ENCODE measurements around the gene CELF4.

- no peak for TF ChIP-seq CTCF (IDR thresholded peaks at IDR 0.05; ENCODE audit: insufficient read depth, low read length, poor library complexity, severe bottlenecking)
- no peak for TF ChIP-seq EZH2phosphoT487 (conservative IDR thresholded peaks at IDR 0.05; ENCODE audit: low read length)
Measured at GRCh38 chr18:37432436-37433195, 133.0 kb downstream of the CELF4 start.
